ENCODE measurements around the gene TNFRSF14. TPM values are rescaled to one million over a fixed set of nuclear protein-coding genes. Genes with fewer than 3 reads are reported as not detected.

Gene TNFRSF14
- total RNA-seq, 1 donor from 2014 or later: 0.36 TPM

DNA sequence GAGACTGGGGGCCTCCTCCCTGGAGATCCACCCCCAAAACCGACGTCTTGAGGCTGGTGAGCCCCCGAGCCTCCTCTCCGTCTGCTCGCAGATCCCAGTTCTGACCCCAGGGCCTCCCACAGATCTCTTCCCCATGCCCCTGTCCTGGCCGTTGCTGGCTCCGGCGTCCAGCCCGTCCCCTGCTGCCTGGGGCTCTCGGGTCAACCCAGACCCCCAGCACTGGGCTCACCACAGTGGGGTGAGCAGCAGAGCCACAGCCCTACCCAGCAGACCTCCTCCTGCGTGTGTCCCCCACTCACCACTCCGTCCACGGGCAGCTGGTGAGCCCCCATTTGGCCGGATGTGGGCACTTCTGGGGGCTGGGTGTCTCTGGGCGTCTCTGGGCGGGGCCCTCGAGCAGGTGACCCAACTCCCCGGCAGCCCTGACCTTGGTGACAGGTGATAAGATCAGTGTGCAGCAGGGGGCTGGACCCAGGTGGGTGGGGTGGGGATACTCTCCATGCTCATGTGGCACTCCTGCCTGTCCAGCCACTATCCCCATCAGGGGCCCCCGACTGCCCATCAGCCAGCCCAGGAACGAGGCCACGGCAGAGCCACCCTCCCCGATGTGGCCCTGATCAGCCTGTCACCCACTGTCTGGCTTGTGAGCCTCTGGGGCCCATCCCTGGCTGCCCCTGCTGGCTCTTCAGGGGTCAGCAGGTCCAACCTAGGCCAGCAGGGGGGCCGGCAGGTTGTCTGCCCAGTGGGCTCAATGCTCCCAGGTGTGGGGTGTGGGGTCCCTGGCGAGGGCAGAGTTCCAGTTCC, 709 bp downstream of the TNFRSF14 start:
- no peak overlapping the region for H3K27ac ChIP-seq (ENCODE audit: low read depth, low read length)

DNA sequence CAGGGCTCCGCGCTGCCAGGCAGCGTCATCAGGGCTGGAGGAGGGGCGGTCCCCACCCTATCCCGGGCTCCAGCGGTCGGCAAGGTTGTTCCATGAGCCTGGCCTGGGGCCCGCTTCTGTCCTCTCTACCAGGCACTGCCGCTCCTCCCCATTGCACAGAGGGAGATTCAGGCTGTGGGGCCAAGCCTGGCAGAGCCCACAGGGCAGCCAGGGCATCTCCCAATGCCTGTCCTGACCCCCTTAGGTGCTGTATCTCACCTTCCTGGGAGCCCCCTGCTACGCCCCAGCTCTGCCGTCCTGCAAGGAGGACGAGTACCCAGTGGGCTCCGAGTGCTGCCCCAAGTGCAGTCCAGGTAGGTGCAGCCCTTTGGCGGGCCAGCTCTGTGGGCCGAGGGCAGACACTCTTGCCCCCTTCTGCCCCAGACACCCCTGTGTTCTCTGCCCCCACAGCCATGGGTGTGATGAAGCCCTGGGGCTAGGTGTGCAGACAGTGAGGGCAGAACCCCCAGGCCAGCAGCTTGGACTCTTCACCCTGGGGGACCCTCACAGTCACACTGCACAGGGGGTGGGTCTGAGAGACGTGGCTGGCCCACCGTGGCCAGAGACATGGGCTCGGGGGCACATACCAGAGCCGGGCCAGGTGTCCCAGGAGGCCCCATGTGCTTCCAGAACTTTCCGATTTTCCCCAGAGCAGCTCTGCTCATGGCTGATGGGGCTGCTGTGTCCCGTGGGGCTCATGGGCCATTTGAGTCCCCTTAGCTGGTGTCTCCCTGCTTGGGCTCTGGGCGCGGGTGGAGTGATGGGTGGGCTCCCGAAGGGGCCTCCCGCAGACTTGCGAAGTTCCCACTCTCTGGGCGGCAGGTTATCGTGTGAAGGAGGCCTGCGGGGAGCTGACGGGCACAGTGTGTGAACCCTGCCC, 1.6 kb downstream of the TNFRSF14 start:
- Histone ChIP-seq H4K20me1 (ENCODE audit: insufficient read depth, low read length) (no peaks in the 10 kb centered on the region), H3K4me2 (ENCODE audit: low read length) (no peak overlapping the region), H3K79me2 (ENCODE audit: insufficient read depth, low read length) (no peaks in the 10 kb centered on the region), H2AFZ (ENCODE audit: low read depth, low read length) (no peak overlapping the region), H3K9me3 (ENCODE audit: insufficient read depth, low read depth, low read length) (no peaks in the 10 kb centered on the region), H3K4me3 (ENCODE audit: insufficient read depth, low read depth, low read length) (no peak overlapping the region), H3K4me1 (ENCODE audit: insufficient read depth, low read length) (peaks cover 9% of the 10 kb centered on the region), H3K9ac (ENCODE audit: low read length) (no peak overlapping the region), H3K27ac (ENCODE audit: low read depth, low read length) (no peak overlapping the region), H3K27me3 (ENCODE audit: insufficient read depth, low read length) (no peaks in the 10 kb centered on the region), H3K36me3 (ENCODE audit: insufficient read depth, low read length) (no peaks in the 10 kb centered on the region)
- Mint-ChIP-seq H3K27ac (ENCODE audit: unreplicated experiment) (no peak overlapping the region), H3K4me3 (ENCODE audit: unreplicated experiment) (no peak overlapping the region), H3K4me1 (ENCODE audit: low read depth, unreplicated experiment) (no peaks in the 10 kb centered on the region), H3K27me3 (ENCODE audit: low read depth, unreplicated experiment) (peaks cover 19% of the 10 kb centered on the region), H3K36me3 (ENCODE audit: low read depth, unreplicated experiment) (no peaks in the 10 kb centered on the region), H3K9me3 (ENCODE audit: unreplicated experiment) (no peaks in the 10 kb centered on the region)
- no peak for FAIRE-seq
- DNase-seq (ENCODE audit: low read depth): no peak
- no peak for TF ChIP-seq EZH2 (IDR thresholded peaks at IDR 0.05; ENCODE audit: insufficient read depth, low read length)

More for the DNA sequence above, 709 bp downstream of the TNFRSF14 start:
- no peak for FAIRE-seq
- peak overlapping the region; percentile 56 for H3K4me3 ChIP-seq (ENCODE audit: insufficient read depth, low read depth, low read length)
- no peaks in the 10 kb centered on the region for H3K36me3 ChIP-seq (ENCODE audit: insufficient read depth, low read length)
- DNase-seq (ENCODE audit: low read depth): no peak
- H3K27me3 ChIP-seq (ENCODE audit: insufficient read depth, low read length): no peaks in the 10 kb centered on the region
- TF ChIP-seq, protein P1, sequence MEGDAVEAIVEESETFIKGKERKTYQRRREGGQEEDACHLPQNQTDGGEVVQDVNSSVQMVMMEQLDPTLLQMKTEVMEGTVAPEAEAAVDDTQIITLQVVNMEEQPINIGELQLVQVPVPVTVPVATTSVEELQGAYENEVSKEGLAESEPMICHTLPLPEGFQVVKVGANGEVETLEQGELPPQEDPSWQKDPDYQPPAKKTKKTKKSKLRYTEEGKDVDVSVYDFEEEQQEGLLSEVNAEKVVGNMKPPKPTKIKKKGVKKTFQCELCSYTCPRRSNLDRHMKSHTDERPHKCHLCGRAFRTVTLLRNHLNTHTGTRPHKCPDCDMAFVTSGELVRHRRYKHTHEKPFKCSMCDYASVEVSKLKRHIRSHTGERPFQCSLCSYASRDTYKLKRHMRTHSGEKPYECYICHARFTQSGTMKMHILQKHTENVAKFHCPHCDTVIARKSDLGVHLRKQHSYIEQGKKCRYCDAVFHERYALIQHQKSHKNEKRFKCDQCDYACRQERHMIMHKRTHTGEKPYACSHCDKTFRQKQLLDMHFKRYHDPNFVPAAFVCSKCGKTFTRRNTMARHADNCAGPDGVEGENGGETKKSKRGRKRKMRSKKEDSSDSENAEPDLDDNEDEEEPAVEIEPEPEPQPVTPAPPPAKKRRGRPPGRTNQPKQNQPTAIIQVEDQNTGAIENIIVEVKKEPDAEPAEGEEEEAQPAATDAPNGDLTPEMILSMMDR (IDR thresholded peaks at IDR 0.05; ENCODE audit: insufficient read depth, low read depth, low read length): no peak
- TF ChIP-seq EZH2 (IDR thresholded peaks at IDR 0.05; ENCODE audit: insufficient read depth, low read length): no peak
- Mint-ChIP-seq H3K36me3 (ENCODE audit: low read depth, unreplicated experiment) (no peaks in the 10 kb centered on the region), H3K4me3 (ENCODE audit: unreplicated experiment) (no peak overlapping the region), H3K9me3 (ENCODE audit: unreplicated experiment) (no peaks in the 10 kb centered on the region), H3K4me1 (ENCODE audit: low read depth, unreplicated experiment) (no peaks in the 10 kb centered on the region), H3K27ac (ENCODE audit: unreplicated experiment) (no peak overlapping the region), H3K27me3 (ENCODE audit: low read depth, unreplicated experiment) (peaks cover 19% of the 10 kb centered on the region)
- peaks cover 9% of the 10 kb centered on the region for H3K4me1 ChIP-seq (ENCODE audit: insufficient read depth, low read length)
- peak overlapping the region; percentile 66 for H3K9ac ChIP-seq (ENCODE audit: low read length)
- peak overlapping the region; percentile 92 for H3K4me2 ChIP-seq (ENCODE audit: low read length)
- H2AFZ ChIP-seq (ENCODE audit: low read depth, low read length): peak overlapping the region; percentile 98
- H4K20me1 ChIP-seq (ENCODE audit: insufficient read depth, low read length): no peaks in the 10 kb centered on the region
- no peaks in the 10 kb centered on the region for H3K79me2 ChIP-seq (ENCODE audit: insufficient read depth, low read length)
- H3K9me3 ChIP-seq (ENCODE audit: insufficient read depth, low read depth, low read length): no peaks in the 10 kb centered on the region

DNA sequence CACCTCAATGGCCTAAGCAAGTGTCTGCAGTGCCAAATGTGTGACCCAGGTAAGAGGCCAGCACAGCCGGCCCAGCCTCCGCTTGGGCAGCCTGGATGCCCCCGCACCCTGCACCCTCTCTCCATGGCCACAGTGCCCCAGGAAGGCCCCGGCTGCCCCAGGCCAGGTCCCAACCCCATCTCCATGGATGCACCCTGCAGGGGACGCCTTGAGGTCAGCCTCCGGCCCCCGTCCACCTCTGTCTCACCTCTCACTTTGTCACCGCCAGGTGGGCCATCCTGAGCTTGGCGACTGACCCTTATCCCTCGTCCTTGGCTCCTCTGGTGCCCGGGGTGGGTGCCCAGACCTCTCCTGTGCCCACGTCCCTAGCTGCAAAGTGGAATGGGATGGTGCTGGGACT, 2.2 kb downstream of the TNFRSF14 start:
- no peak overlapping the region for H3K4me3 ChIP-seq (ENCODE audit: insufficient read depth, low read depth, low read length)
- H3K9me3 ChIP-seq (ENCODE audit: insufficient read depth, low read depth, low read length): no peaks in the 10 kb centered on the region
- DNase-seq (ENCODE audit: low read depth) (no peak), FAIRE-seq (no peak)
- no peaks in the 10 kb centered on the region for H3K27me3 ChIP-seq (ENCODE audit: insufficient read depth, low read length)
- no peak overlapping the region for H3K4me2 ChIP-seq (ENCODE audit: low read length)
- H3K9ac ChIP-seq (ENCODE audit: low read length): no peak overlapping the region
- H3K36me3 ChIP-seq (ENCODE audit: insufficient read depth, low read length): no peaks in the 10 kb centered on the region
- Mint-ChIP-seq H3K27me3 (ENCODE audit: low read depth, unreplicated experiment) (peaks cover 19% of the 10 kb centered on the region), H3K27ac (ENCODE audit: unreplicated experiment) (no peak overlapping the region), H3K4me1 (ENCODE audit: low read depth, unreplicated experiment) (no peaks in the 10 kb centered on the region), H3K9me3 (ENCODE audit: unreplicated experiment) (no peaks in the 10 kb centered on the region), H3K36me3 (ENCODE audit: low read depth, unreplicated experiment) (no peaks in the 10 kb centered on the region), H3K4me3 (ENCODE audit: unreplicated experiment) (no peak overlapping the region)
- no peaks in the 10 kb centered on the region for H3K79me2 ChIP-seq (ENCODE audit: insufficient read depth, low read length)
- TF ChIP-seq, protein P1 (IDR thresholded peaks at IDR 0.05; ENCODE audit: insufficient read depth, low read depth, low read length): no peak
- no peak for TF ChIP-seq EZH2 (IDR thresholded peaks at IDR 0.05; ENCODE audit: insufficient read depth, low read length)
- no peaks in the 10 kb centered on the region for H4K20me1 ChIP-seq (ENCODE audit: insufficient read depth, low read length)
- H3K4me1 ChIP-seq (ENCODE audit: insufficient read depth, low read length): peaks cover 9% of the 10 kb centered on the region
- H2AFZ ChIP-seq (ENCODE audit: low read depth, low read length): no peak overlapping the region
- H3K27ac ChIP-seq (ENCODE audit: low read depth, low read length): no peak overlapping the region
